ENCODE measurements around the gene CFAP45.

GRCh38 chr1:159868766-159869165 is 31.2 kb downstream of the CFAP45 start:
- TF ChIP-seq CTCF (conservative IDR thresholded peaks at IDR 0.05; ENCODE audit: low read length) (no peak), EZH2phosphoT487 (IDR thresholded peaks at IDR 0.05; ENCODE audit: borderline replicate concordance, low read depth, low read length) (no peak)

All from OCI-LY7 (cell line).